Gastrocnemius medialis (tissue), 4 donors: ENCODE data around the gene ANHX. TPM values are rescaled to one million over a fixed set of nuclear protein-coding genes. Genes with fewer than 3 reads are reported as not detected.
"Not testable (repeated sequence)": the region's sequence is repeated elsewhere in the genome, so short reads cannot be mapped to it uniquely, and the experiment has no call there.

Experiments
- ATAC-seq, 2 donors: fragments of 150-250 bp; one replicate each; pipeline ENCODE4 v1.9.1; 2016
- DNase-seq, 2 donors: peaks; one replicate each; pipeline ENCODE4 v3.0.0-alpha.2; 2019
- H3K27ac ChIP-seq, 4 donors: fragments of 200-600 bp; sonication (generic); 1 replicate in 1 of 4; 2 replicates in 3 of 4; pipeline ENCODE4 v1.5.1; 2016 to 2018; ENCODE audit warnings: mild to moderate bottlenecking in 2 of 4, moderate library complexity in 1 of 4
- H3K27me3 ChIP-seq, 3 donors: fragments of 200-600 bp; sonication (generic) in 2 of 3; 1 replicate in 1 of 3; 2 replicates in 2 of 3; pipeline versions ENCODE4 v1.5.1 to v1.6.0; 2016 to 2019; ENCODE audit warnings: mild to moderate bottlenecking in 1 of 3, moderate library complexity in 1 of 3
- H3K36me3 ChIP-seq, 2 donors: fragments of 200-600 bp; sonication (generic) in 1 of 2; one replicate each; pipeline ENCODE4 v1.5.1; 2017 to 2018
- H3K4me1 ChIP-seq, 2 donors: fragments of 200-600 bp; sonication (generic) in 1 of 2; one replicate each; pipeline ENCODE4 v1.5.1; 2016 to 2017; ENCODE audit warnings: mild to moderate bottlenecking in 2 of 2
- H3K4me3 ChIP-seq, 4 donors: fragments of 200-600 bp; sonication (generic) in 3 of 4; 1 replicate in 1 of 4; 2 replicates in 3 of 4; pipeline ENCODE4 v1.5.1; 2016 to 2019; ENCODE audit warnings: mild to moderate bottlenecking in 2 of 4
- H3K9me3 ChIP-seq, 3 donors: fragments of 200-600 bp; sonication (generic) in 2 of 3; 1 replicate in 1 of 3; 2 replicates in 2 of 3; pipeline ENCODE4 v1.5.1; 2016 to 2019
- CTCF ChIP-seq, 5 experiments: fragments of 450-650 bp in 3 of 5; fragments of 200-600 bp in 2 of 5; sonication (generic) in 2 of 5; IDR thresholded peaks in 4 of 5; conservative IDR thresholded peaks in 1 of 5; 1 replicate in 4 of 5; 2 replicates in 1 of 5; pipeline ENCODE4 v1.5.1; 2016 to 2019; ENCODE audit warnings: antibody characterized with exemption in 5 of 5, mild to moderate bottlenecking in 3 of 5, moderate library complexity in 3 of 5
- POLR2A ChIP-seq, 2 donors: fragments of 450-650 bp; IDR thresholded peaks; one replicate each; pipeline ENCODE4 v1.6.1; 2017; ENCODE audit warnings: antibody characterized with exemption in 2 of 2, mild to moderate bottlenecking in 2 of 2, moderate library complexity in 2 of 2
- in situ Hi-C, 4 donors: fragments of 200-750 bp; cut with MboI; loops; one replicate each; pipeline versions ENCODE4 v1.15.0 to v1.8.0; 2017; ENCODE audit warnings: low sequenced_read_pairs in 4 of 4
- intact Hi-C: fragments of 100-400 bp; cut with DNase I; formaldehyde crosslinking; loops from one replicate; pipeline ENCODE4 v1.15.1; 2023; ENCODE audit warnings: low total_unique reads
- total RNA-seq, 4 donors: library from RNA; depleted of rRNA; stranded (reverse); fragments of >200 nt; gene quantifications; one replicate each; pipeline versions ENCODE4 v1.1.0 to v1.2.3, GENCODE V29; 2016

ANHX gene
- total RNA-seq = not detected

- DNase-seq = no peak
- in situ Hi-C loops = no loop called here
- no peak within 1 kb of the TSS for H3K27ac ChIP-seq
These were observed at the start of gene ANHX for GRCh38 chr12:133235401-133236112. Gene ANHX (minus strand): TSS chr12:133235877. CDS start chr12:133234356, 1,521 bp downstream.

GRCh38 chr12:133264668-133265067 is 29.0 kb upstream of the ANHX start:
- in situ Hi-C loops, ATAC-seq, H3K4me3 ChIP-seq, DNase-seq, H3K4me1 ChIP-seq, H3K9me3 ChIP-seq, H3K27me3 ChIP-seq, H3K27ac ChIP-seq, H3K36me3 ChIP-seq, intact Hi-C loops: not testable (repeated sequence)

More at GRCh38 chr12:133235401-133236112, at the start of gene ANHX:
- no peak for TF ChIP-seq CTCF (IDR thresholded peaks at IDR 0.05 in 4 of 5, conservative IDR thresholded peaks at IDR 0.05 in 1 of 5)
- TF ChIP-seq POLR2A (IDR thresholded peaks at IDR 0.05) = no peak
- no peaks in the 10 kb centered on the region for H3K4me1 ChIP-seq
- no peak within 1 kb of the TSS for H3K4me3 ChIP-seq
- peaks cover 0 to 3% (median 0%) of the 10 kb centered on the region in 3 donors for H3K27me3 ChIP-seq
- intact Hi-C loops = no loop called here
- H3K9me3 ChIP-seq = peaks cover 0 to 9% (median 0%) of the 10 kb centered on the region in 3 donors
- no peak for ATAC-seq
- no peaks in the 10 kb centered on the region for H3K36me3 ChIP-seq

GRCh38 chr12:133264173-133264572 is 28.5 kb upstream of the ANHX start:
- TF ChIP-seq CTCF (IDR thresholded peaks at IDR 0.05 in 4 of 5, conservative IDR thresholded peaks at IDR 0.05 in 1 of 5) = no peak
- TF ChIP-seq POLR2A (IDR thresholded peaks at IDR 0.05) = no peak
- no peak overlapping the region for H3K27ac ChIP-seq
- no peaks in the 10 kb centered on the region for H3K4me1 ChIP-seq
- no peaks in the 10 kb centered on the region for H3K36me3 ChIP-seq
- ATAC-seq (no peak), DNase-seq (no peak)
- no peaks in the 10 kb centered on the region for H3K9me3 ChIP-seq
- in situ Hi-C loops = no loop called here
- H3K27me3 ChIP-seq = no peaks in the 10 kb centered on the region
- H3K4me3 ChIP-seq = no peak overlapping the region
- intact Hi-C loops = no loop called here

GRCh38 chr12:133256321-133256720 is 20.6 kb upstream of the ANHX start:
- Histone ChIP-seq H3K4me3 (no peak overlapping the region), H3K27ac (no peak overlapping the region), H3K4me1 (no peaks in the 10 kb centered on the region), H3K9me3 (peaks cover 0 to 5% (median 0%) of the 10 kb centered on the region in 3 donors), H3K36me3 (no peaks in the 10 kb centered on the region), H3K27me3 (no peaks in the 10 kb centered on the region)
- no peak for ATAC-seq
- no peak for TF ChIP-seq POLR2A (IDR thresholded peaks at IDR 0.05)
- TF ChIP-seq CTCF (IDR thresholded peaks at IDR 0.05 in 4 of 5, conservative IDR thresholded peaks at IDR 0.05 in 1 of 5) = no peak
- in situ Hi-C loops = no loop called here
- intact Hi-C loops = no loop called here
- DNase-seq = no peak

GRCh38 chr12:133255833-133256232 is 20.2 kb upstream of the ANHX start:
- H3K27ac ChIP-seq, H3K4me3 ChIP-seq, H3K9me3 ChIP-seq, in situ Hi-C loops, H3K4me1 ChIP-seq, H3K27me3 ChIP-seq, ATAC-seq, intact Hi-C loops, DNase-seq, H3K36me3 ChIP-seq: not testable (repeated sequence)

- peaks cover 0 to 6% (median 0%) of the 10 kb centered on the region in 3 donors for H3K9me3 ChIP-seq
- in situ Hi-C loops (no loop called here), intact Hi-C loops (no loop called here)
- no peak overlapping the region for H3K4me3 ChIP-seq
- TF ChIP-seq CTCF (IDR thresholded peaks at IDR 0.05 in 4 of 5, conservative IDR thresholded peaks at IDR 0.05 in 1 of 5) (no peak), POLR2A (IDR thresholded peaks at IDR 0.05) (no peak)
- H3K36me3 ChIP-seq = no peaks in the 10 kb centered on the region
- H3K27me3 ChIP-seq = no peaks in the 10 kb centered on the region
- no peak overlapping the region for H3K27ac ChIP-seq
- no peak for ATAC-seq
- H3K4me1 ChIP-seq = no peaks in the 10 kb centered on the region
- DNase-seq = no peak
These were observed 16.1 kb upstream of the ANHX start for GRCh38 chr12:133251732-133252131.
